K562 (cell line): ENCODE measurements around the gene F13A1. TPM values are rescaled to one million over a fixed set of nuclear protein-coding genes. Genes with fewer than 3 reads are reported as not detected.

Experiments used
- ATAC-seq: fragments of 200-7000 bp; cut with Tn5 transposase; 3 replicates; pipeline ENCODE4 v1.9.1; 2020; ENCODE audit warnings: moderate library complexity
- BruUV-seq: library from RNA; stranded (reverse); fragments of 400-500 nt; replicated peaks from 2 replicates; lab custom pipeline; 2021; lab: Mats Ljungman, UMichigan
- CTCF ChIA-PET: fragments of 300-600 bp; formaldehyde crosslinking; extraction: SDS; loops from one replicate; lab custom pipeline; 2021; ENCODE audit warnings: low intra/inter-chr PET ratio; lab: Yijun Ruan, JAX
- POLR2A ChIA-PET: fragments of 300-600, 350-650 bp; sonication (Branson Sonifier 250); formaldehyde crosslinking; extraction: SDS; loops from one replicate; lab custom pipeline; 2021; ENCODE audit warnings: antibody characterized with exemption, inconsistent platforms; lab: Yijun Ruan, JAX
- DNase-seq, 4 experiments: peaks; one replicate each; pipeline versions ENCODE4 v3.0.0 to v3.0.0-alpha.2; 2011 to 2018; ENCODE audit warnings: low spot score in 3 of 4, mixed read lengths in 3 of 4; ENCODE audit errors: extremely low read depth in 1 of 4
- FAIRE-seq: peaks from 2 replicates; lab custom pipeline; 2011; peaks lifted over from hg19 to GRCh38; lab: Jason Lieb, UNC
- H2AFZ ChIP-seq: 2 replicates; pipeline ENCODE4 v1.6.0; 2011; ENCODE audit warnings: low read depth, low read length, control low read depth, inconsistent platforms
- H3K27ac ChIP-seq: fragments of 200-600 bp; 3 replicates; pipeline ENCODE4 v1.8.0; 2011; ENCODE audit warnings: low read depth, mild to moderate bottlenecking, control low read depth, inconsistent platforms, low read length, moderate library complexity, mixed read lengths; ENCODE audit errors: extremely low read depth
- H3K27me3 ChIP-seq, 2 experiments: fragments of 300-600 bp in 1 of 2; 2 replicates in 1 of 2; 3 replicates in 1 of 2; pipeline versions ENCODE4 v1.6.0 to v1.8.0; 2011; ENCODE audit warnings: inconsistent platforms in 2 of 2, low read length in 2 of 2, mild to moderate bottlenecking in 1 of 2, mixed read lengths in 1 of 2, moderate library complexity in 1 of 2; ENCODE audit not compliant: control insufficient read depth in 2 of 2, insufficient read depth in 2 of 2
- H3K36me3 ChIP-seq: fragments of 300-600 bp; 3 replicates; pipeline ENCODE4 v1.8.0; 2011; ENCODE audit warnings: mild to moderate bottlenecking, low read length, inconsistent platforms; ENCODE audit not compliant: control insufficient read depth, insufficient read depth
- H3K4me1 ChIP-seq, 2 experiments: fragments of 200-600 bp in 1 of 2; replicated peaks in 1 of 2; 2 replicates in 1 of 2; 3 replicates in 1 of 2; pipeline versions ENCODE4 v1.5.1 to v1.8.0; 2011; ENCODE audit warnings: inconsistent platforms in 2 of 2, low read length in 2 of 2, mild to moderate bottlenecking in 1 of 2, mixed read lengths in 1 of 2, moderate library complexity in 1 of 2; ENCODE audit not compliant: control insufficient read depth in 2 of 2, insufficient read depth in 2 of 2
- H3K4me2 ChIP-seq: 2 replicates; pipeline ENCODE4 v1.6.1; 2011; ENCODE audit warnings: low read length, control low read depth, inconsistent platforms, mixed read lengths; ENCODE audit not compliant: insufficient read depth
- H3K4me3 ChIP-seq: fragments of 200-600 bp; sonication (generic), shearing (Covaris generic); 2 replicates; pipeline ENCODE4 v1.5.1; 2016; ENCODE audit warnings: control low read depth, inconsistent platforms
- H3K79me2 ChIP-seq: fragments of 200-600 bp; 3 replicates; pipeline ENCODE4 v1.8.0; 2011; ENCODE audit warnings: low read length, inconsistent platforms; ENCODE audit not compliant: control insufficient read depth, insufficient read depth
- H3K9ac ChIP-seq, 2 experiments: 2 replicates each; pipeline versions ENCODE4 v1.6.0 to v1.6.1; 2011; ENCODE audit warnings: low read depth in 2 of 2, low read length in 2 of 2, control low read depth in 1 of 2, inconsistent platforms in 1 of 2, mild to moderate bottlenecking in 1 of 2, mixed read lengths in 1 of 2; ENCODE audit not compliant: insufficient read depth in 1 of 2
- H3K9me1 ChIP-seq: one replicate; pipeline ENCODE4 v1.6.0; 2011; ENCODE audit warnings: inconsistent platforms, mild to moderate bottlenecking, low read length, moderate library complexity; ENCODE audit not compliant: control insufficient read depth, insufficient read depth
- H3K9me3 ChIP-seq: replicated peaks from 2 replicates; pipeline ENCODE4 v1.5.1; 2011; ENCODE audit warnings: low read depth, low read length, inconsistent platforms; ENCODE audit not compliant: control insufficient read depth, insufficient read depth
- H4K20me1 ChIP-seq: replicated peaks from 2 replicates; pipeline ENCODE4 v1.6.1; 2011; ENCODE audit warnings: low read length, inconsistent platforms, mixed read lengths; ENCODE audit not compliant: control insufficient read depth, insufficient read depth
- MBD2 ChIP-seq: sonication (generic); IDR thresholded peaks from 2 replicates; pipeline ENCODE4 v1.6.1; 2016; ENCODE audit warnings: low read depth, borderline replicate concordance
- RAD21 ChIP-seq, 2 experiments: fragments of 250-450 bp in 1 of 2; fragments of 450-650 bp in 1 of 2; sonication (Bioruptor Pico) in 1 of 2; formaldehyde crosslinking in 1 of 2; IDR thresholded peaks in 1 of 2; conservative IDR thresholded peaks in 1 of 2; 2 replicates each; pipeline versions ENCODE4 v1.4.0 to v1.8.0; 2020 to 2022; ENCODE audit warnings: mild to moderate bottlenecking in 2 of 2, moderate library complexity in 1 of 2
- SMC3 ChIP-seq: conservative IDR thresholded peaks from 2 replicates; pipeline ENCODE4 v1.6.1; 2011; ENCODE audit warnings: low read depth, low read length, improper control_type of control experiment; ENCODE audit not compliant: insufficient read depth
- WGBS: fragments of 100-300 bp; shearing (Covaris generic); methylation state at CpG from one replicate; pipeline ENCODE4 v1.1.6; 2016; ENCODE audit warnings: low coverage, mixed read lengths; ENCODE audit not compliant: insufficient coverage; ENCODE audit errors: missing lambda C conversion rate; 5-methylcytosine and 5-hydroxymethylcytosine counted together
- in situ Hi-C: fragments of 300-500 bp; cut with MboI; formaldehyde crosslinking; loops from 4 replicates; pipeline ENCODE4 v1.15.0; 2018; ENCODE audit warnings: inconsistent platforms, mixed read lengths
- intact Hi-C: fragments of 100-400 bp; cut with micrococcal nuclease; formaldehyde crosslinking; loops from 2 replicates; pipeline ENCODE4 v1.14.2; 2022
- polyA plus RNA-seq, 8 experiments: library from polyadenylated mRNA; depleted of rRNA in 4 of 8; stranded (reverse) in 5 of 8; unstranded in 3 of 8; fragments of >200 nt; fragmentation: Nextera tagmentation in 2 of 8; fragmentation: Illumina TruSeq in 1 of 8; extraction: Ambion mirVana in 2 of 8; extraction: Trizol in 1 of 8; gene quantifications; 2 replicates each; pipeline versions ENCODE4 v1.2.1 to v1.2.3, GENCODE V29; 2011 to 2014; ENCODE audit warnings: inconsistent platforms in 1 of 8, missing spikeins in 1 of 8
- total RNA-seq, 7 experiments: library from RNA; depleted of rRNA in 6 of 7; stranded (reverse); fragments of >200 nt in 6 of 7; fragmentation: Illumina TruSeq in 2 of 7; extraction: Trizol in 2 of 7; gene quantifications; 2 replicates each; pipeline versions ENCODE4 v1.2.1 to v1.2.3, GENCODE V29; 2011 to 2021; ENCODE audit warnings: low replicate concordance in 1 of 7
- TF ChIP-seq, protein P1 (sequence below), 3 experiments: IDR thresholded peaks in 2 of 3; conservative IDR thresholded peaks in 1 of 3; 2 replicates each; pipeline ENCODE4 v1.5.1; 2011 to 2012; ENCODE audit warnings: low read length in 3 of 3, mild to moderate bottlenecking in 3 of 3, control low read depth in 2 of 3, improper control_type of control experiment in 1 of 3, inconsistent platforms in 1 of 3, low read depth in 1 of 3, mixed read lengths in 1 of 3, moderate library complexity in 1 of 3; ENCODE audit not compliant: insufficient read depth in 2 of 3
- TF ChIP-seq, protein P2 (sequence below): IDR thresholded peaks from 2 replicates; pipeline ENCODE4 v1.6.1; 2011; ENCODE audit warnings: borderline replicate concordance, low read depth, mild to moderate bottlenecking, moderate library complexity, low read length; ENCODE audit not compliant: insufficient read depth, poor library complexity, severe bottlenecking

F13A1 gene
- total and polyA plus RNA-seq, 9 of the 15 experiments (the other 6 are each of a cell fraction or from before 2014, with no cell fraction given) = 0.33 TPM; not detected in 8

DNA sequence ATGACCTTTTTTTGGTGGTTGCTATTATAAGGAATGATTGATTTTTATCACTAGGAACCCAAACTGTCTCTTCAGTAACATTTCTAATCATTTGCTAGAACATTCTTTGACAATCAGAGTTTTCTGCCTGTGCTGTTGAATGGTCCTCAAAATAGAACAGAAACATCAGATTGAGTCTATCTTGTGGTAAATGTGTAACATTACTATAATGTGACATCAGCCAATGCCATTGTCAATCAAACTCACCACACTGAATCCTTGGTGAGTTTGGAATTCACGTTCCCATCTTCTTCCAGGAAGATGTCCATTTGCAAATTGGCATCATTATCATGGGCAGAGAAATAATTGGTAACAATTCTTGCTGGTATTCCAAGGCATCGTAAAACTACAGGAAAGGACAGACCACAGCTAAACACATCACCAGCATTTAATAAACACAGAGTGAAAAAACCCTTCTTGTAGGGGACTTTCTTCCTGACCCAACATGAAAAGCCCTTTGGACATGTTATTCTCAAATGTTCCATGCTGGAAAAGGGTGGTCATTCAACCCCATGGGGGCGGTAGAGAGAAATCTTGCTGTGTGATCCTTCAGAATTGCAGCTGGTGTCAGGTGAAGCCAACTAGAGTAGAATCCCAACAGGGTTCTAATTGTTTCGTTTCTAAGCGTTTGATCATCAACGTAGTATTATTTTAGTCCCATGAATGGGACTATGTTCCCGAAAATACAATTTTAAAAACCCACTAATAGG, 98.5 kb downstream of the F13A1 start:
- H3K36me3 ChIP-seq = no peaks in the 10 kb centered on the region
- FAIRE-seq (peak; percentile 79), DNase-seq (peak; percentile 46 to 60 (median 52)), ATAC-seq (peak; percentile 80)
- intact Hi-C loops = loop anchor here (10.0 kb wide), 3 partner anchors 273 to 747 kb away; no protein-coding TSS in a partner anchor
- no peak overlapping the region for H3K4me2 ChIP-seq
- no peak overlapping the region for H3K27ac ChIP-seq
- H2AFZ ChIP-seq = no peak overlapping the region
- no peaks in the 10 kb centered on the region for H3K9me3 ChIP-seq
- no peaks in the 10 kb centered on the region; a peak in 1 of 5 replicates for H3K27me3 ChIP-seq
- no peaks in the 10 kb centered on the region; a peak in 1 of 5 replicates for H3K4me1 ChIP-seq
- WGBS = 0% methylated on average over 7 of the region's 7 CpGs
- no TSS peak for BruUV-seq
- no peaks in the 10 kb centered on the region for H3K79me2 ChIP-seq
- TF ChIP-seq SMC3 (0 out of 2 replicates have a peak, but pooled peaks have one; percentile 12), MBD2 (no peak), RAD21 (CRISPR knock-in tag; conservative IDR thresholded peaks at IDR 0.05 in 1 of 2, IDR thresholded peaks at IDR 0.05 in 1 of 2) (0 out of 4 replicates have a peak, but pooled peaks of 1 of the 2 experiments have one; percentile 32)
- TF ChIP-seq, protein P1, sequence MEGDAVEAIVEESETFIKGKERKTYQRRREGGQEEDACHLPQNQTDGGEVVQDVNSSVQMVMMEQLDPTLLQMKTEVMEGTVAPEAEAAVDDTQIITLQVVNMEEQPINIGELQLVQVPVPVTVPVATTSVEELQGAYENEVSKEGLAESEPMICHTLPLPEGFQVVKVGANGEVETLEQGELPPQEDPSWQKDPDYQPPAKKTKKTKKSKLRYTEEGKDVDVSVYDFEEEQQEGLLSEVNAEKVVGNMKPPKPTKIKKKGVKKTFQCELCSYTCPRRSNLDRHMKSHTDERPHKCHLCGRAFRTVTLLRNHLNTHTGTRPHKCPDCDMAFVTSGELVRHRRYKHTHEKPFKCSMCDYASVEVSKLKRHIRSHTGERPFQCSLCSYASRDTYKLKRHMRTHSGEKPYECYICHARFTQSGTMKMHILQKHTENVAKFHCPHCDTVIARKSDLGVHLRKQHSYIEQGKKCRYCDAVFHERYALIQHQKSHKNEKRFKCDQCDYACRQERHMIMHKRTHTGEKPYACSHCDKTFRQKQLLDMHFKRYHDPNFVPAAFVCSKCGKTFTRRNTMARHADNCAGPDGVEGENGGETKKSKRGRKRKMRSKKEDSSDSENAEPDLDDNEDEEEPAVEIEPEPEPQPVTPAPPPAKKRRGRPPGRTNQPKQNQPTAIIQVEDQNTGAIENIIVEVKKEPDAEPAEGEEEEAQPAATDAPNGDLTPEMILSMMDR (IDR thresholded peaks at IDR 0.05 in 2 of 3, conservative IDR thresholded peaks at IDR 0.05 in 1 of 3; ENCODE audit: insufficient read depth in 2 of 3, low read depth in 1 of 3, low read length in 3 of 3) = peak; percentile 60 to 62 (median 60)
- TF ChIP-seq, protein P2, sequence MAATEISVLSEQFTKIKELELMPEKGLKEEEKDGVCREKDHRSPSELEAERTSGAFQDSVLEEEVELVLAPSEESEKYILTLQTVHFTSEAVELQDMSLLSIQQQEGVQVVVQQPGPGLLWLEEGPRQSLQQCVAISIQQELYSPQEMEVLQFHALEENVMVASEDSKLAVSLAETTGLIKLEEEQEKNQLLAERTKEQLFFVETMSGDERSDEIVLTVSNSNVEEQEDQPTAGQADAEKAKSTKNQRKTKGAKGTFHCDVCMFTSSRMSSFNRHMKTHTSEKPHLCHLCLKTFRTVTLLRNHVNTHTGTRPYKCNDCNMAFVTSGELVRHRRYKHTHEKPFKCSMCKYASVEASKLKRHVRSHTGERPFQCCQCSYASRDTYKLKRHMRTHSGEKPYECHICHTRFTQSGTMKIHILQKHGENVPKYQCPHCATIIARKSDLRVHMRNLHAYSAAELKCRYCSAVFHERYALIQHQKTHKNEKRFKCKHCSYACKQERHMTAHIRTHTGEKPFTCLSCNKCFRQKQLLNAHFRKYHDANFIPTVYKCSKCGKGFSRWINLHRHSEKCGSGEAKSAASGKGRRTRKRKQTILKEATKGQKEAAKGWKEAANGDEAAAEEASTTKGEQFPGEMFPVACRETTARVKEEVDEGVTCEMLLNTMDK = no peak
- CTCF ChIA-PET = no interaction called here
- in situ Hi-C loops = no loop called here
- H3K9ac ChIP-seq = no peak overlapping the region
- no peaks in the 10 kb centered on the region for H3K9me1 ChIP-seq
- H3K4me3 ChIP-seq = no peak overlapping the region
- POLR2A ChIA-PET = interaction anchor here (0.7 kb wide), 1 partner anchor 513 kb away, joined by 3 read pairs; no protein-coding TSS in a partner anchor
- H4K20me1 ChIP-seq = no peaks in the 10 kb centered on the region; the same call in 1 of the 2 replicates
